HFF-Myc (cell line): ENCODE data around the gene NELFA.

Experiments
- DNase-seq: peaks from one replicate; pipeline ENCODE4 v3.0.0-alpha.2; 2011; ENCODE audit warnings: low read depth; ENCODE audit errors: extremely low read depth
- H3K4me3 ChIP-seq: replicated peaks from 2 replicates; pipeline ENCODE4 v1.5.1; 2011; ENCODE audit warnings: low read depth, mild to moderate bottlenecking, control low read depth, low read length
- CTCF ChIP-seq: IDR thresholded peaks from 2 replicates; pipeline ENCODE4 v1.5.1; 2012; ENCODE audit warnings: mild to moderate bottlenecking, low read depth, low read length, control low read depth; ENCODE audit errors: missing control alignments

The NELFA gene

DNA sequence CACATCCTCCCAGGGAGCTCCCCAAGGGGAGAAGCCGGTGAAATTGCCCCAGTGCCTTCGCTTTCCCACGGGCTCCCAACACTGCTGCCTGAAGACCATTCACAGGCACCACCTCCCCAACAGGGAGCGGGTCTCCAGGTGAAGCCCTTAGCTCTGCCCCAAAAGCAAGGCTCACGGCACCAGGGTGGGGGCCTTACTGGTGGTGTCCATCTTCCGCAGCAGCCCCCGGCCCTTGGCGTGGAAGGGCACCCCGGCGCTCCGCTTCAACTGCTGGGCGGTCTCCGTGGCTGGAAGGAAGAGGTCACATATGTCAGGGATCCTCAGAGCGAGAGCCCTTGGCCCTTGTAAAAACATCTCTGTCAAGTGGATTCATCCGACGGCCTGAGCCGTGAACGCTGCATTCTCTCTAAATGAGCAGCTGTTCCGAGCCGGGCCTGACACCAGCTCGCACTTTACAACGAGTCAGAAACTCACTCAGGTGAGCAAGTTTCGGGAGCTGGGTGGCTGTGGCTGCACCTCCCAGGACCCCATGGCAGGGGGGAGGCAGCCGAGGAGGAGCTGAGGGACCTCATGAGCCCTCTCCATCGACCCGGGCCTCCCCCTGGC is 20.9 kb downstream of the NELFA start:
- DNase-seq, result no peak
- no peak for TF ChIP-seq CTCF
- no peak overlapping the region for H3K4me3 ChIP-seq

GRCh38 chr4:1987296-1987695 is 21.5 kb downstream of the NELFA start:
- no peak for TF ChIP-seq CTCF
- DNase-seq, result no peak
- no peak overlapping the region for H3K4me3 ChIP-seq

DNA sequence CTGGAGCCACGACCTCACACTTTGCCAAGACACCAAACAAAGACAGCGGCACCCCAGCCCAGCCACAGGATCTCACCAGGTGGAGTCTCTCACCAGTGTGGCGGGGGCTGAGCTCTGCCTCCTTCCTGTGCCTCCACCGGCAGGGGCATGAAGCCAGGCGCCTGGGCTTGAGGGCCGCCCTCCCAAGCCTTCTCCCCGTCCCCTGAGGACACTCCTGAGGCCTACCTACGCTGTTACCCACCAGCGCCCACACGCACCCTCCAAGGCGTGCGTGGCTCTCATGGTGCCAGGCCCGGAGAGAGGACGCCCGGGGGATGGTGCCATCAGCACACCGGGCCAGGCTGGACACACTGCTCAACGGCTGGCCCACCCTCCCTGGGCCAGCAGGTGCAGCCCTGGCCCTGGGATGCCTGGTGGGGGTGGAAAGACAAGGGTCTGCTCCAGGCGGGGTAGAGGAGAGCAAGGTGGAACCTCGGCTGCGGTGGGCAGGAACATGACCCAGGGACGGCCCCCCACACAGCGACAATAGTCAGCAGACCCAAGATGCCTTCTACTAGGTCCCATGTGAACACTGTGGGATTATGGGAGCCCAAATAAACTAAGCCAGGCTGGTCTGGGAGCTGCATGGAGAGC is 22.1 kb downstream of the NELFA start:
- H3K4me3 ChIP-seq, result no peak overlapping the region
- no peak for TF ChIP-seq CTCF
- DNase-seq, result no peak

DNA sequence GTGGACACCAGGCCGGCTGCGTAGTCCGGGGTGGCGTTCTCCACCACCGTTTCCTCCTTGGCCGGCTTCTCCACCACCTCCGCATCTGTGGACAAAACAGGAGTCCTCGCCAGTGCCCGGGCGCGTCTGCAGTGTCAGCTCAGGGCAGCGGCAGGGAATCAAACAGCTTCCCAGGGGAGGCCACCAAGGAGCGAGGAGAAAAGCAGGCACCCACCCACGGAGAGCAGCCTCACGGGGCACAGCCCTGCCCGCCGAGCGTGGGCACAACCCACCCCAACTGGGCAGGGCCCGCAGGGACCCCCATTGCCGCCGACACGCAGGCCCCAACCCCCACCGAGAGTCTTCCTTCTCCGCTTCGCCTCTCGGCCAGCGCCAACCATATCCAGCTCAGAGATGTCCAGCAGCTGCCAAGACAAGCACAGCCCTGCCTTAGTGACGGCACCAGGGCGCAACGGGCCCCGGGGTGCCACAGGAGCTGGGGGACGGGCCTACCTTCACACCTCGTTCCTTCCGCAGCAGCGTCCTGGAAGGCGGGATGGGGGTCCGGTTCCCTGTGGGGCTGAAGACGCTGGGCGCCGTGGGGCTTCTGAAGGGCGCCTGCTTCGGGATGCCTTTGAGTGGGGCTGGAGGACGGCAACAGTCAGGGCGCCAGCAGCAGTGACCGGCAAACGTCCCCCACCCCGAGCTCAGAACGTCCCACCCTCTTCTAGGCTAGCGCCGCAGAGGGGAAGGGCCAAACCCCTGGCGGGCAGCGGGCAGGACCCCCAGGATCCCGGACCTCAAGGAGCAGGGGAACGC is 22.8 kb downstream of the NELFA start:
- no peak overlapping the region for H3K4me3 ChIP-seq
- DNase-seq, result no peak
- no peak for TF ChIP-seq CTCF

DNA sequence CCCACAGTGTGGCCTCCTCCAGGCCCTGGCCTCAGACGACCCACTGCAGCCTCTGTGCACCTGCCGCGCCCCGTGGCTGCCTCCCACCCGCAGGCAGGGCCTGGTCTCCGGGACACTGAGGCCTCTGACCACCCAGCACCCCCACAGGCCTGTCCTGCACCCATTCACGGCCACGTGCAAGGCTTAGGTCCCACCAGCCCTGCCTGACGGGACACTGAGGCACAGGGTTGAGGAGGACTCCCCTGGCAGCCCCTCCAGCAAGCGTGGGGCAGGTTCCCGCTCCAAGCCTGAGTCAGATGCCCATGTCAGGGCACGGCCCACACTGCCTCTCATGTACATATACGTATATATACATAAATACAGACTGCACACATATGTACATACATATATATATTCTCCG is 23.5 kb downstream of the NELFA start:
- no peak for TF ChIP-seq CTCF
- DNase-seq, result no peak
- no peak overlapping the region for H3K4me3 ChIP-seq

DNA sequence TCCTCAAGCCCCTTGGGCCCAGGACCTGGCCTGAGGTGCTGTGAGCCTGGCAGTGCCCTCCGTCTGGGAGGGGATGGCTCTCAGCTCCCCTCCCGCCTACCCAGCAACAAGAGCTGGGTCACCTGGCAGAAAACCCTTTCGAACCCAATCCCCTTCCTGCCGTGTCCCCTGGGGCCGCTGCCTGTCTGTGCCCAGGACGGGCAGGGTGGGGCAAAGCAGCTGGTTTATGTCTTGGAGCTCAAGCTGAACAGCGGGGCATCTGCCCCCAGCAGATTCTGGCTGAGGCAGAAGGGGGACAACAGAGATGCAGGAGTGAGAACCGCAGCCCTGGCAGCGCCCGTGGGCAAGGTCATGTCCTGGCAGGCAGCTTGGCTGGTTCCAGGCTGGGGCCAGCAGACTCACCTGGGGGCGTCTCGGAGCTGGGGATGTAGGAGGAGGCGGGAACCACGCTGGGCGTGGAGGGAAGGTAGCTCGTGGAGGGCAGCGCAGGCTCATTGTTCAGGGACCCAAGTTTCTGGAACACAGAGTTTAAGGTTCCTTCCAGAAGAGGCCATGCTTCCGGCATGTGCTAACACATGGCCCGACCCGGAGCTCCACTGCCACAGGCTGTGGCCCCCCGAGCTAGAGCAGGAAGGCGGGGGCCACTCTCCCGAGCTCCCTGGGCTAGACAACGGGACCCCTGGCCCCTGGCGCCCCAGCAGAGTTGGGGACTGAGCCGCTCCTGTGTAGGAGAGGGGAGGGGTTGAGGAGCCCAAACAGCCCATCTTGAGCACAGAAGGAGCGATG is 24.2 kb downstream of the NELFA start:
- DNase-seq, result no peak
- H3K4me3 ChIP-seq, result no peak overlapping the region
- TF ChIP-seq CTCF, result no peak
